Testis (tissue), 2 donors: ENCODE measurements around the gene THTPA.

Source experiments
- CTCF ChIP-seq, 3 experiments: fragments of 450-650 bp in 2 of 3; fragments of 200-600 bp in 1 of 3; sonication (generic) in 1 of 3; IDR thresholded peaks; one replicate each; pipeline ENCODE4 v1.5.1; 2016 to 2019; ENCODE audit warnings: antibody characterized with exemption in 3 of 3, mild to moderate bottlenecking in 2 of 3, moderate library complexity in 1 of 3
- POLR2A ChIP-seq: fragments of 450-650 bp; IDR thresholded peaks from one replicate; pipeline ENCODE4 v1.6.1; 2017; ENCODE audit warnings: antibody characterized with exemption, mild to moderate bottlenecking, moderate library complexity

GRCh38 chr14:23571701-23572523, 15.8 kb downstream of the THTPA start:
- TF ChIP-seq CTCF (IDR thresholded peaks at IDR 0.05) (no peak), POLR2A (no peak)
